Fibroblast of lung (primary cell): Measurements from ENCODE around the gene ACSM5.

Experiments
- CTCF ChIP-seq, 2 donors: IDR thresholded peaks in 1 of 2; conservative IDR thresholded peaks in 1 of 2; 1 replicate in 1 of 2; 2 replicates in 1 of 2; pipeline ENCODE4 v1.5.1; 2011 to 2012; ENCODE audit warnings: low read length in 2 of 2, control low read depth in 1 of 2, inconsistent platforms in 1 of 2, low read depth in 1 of 2, mild to moderate bottlenecking in 1 of 2
- EZH2 ChIP-seq: IDR thresholded peaks from 2 replicates; pipeline ENCODE4 v1.5.1; 2012; ENCODE audit warnings: low read length, control low read depth, mild to moderate bottlenecking; ENCODE audit errors: missing control alignments

- TF ChIP-seq CTCF (conservative IDR thresholded peaks at IDR 0.05 in 1 of 2, IDR thresholded peaks at IDR 0.05 in 1 of 2; ENCODE audit: low read depth in 1 of 2, low read length in 2 of 2) (no peak), EZH2 (no peak)
Measured at GRCh38 chr16:20401066-20401465, 8.3 kb upstream of the ACSM5 start.
